Measurements from ENCODE around the gene TEX51.

The TEX51 gene

GRCh38 chr2:126894585-126895182 lies 4.0 kb upstream of the TEX51 start:
- H3K27ac Mint-ChIP-seq = no peak overlapping the region
- H3K4me3 Mint-ChIP-seq = no peak overlapping the region
- peaks cover 3% of the 10 kb centered on the region for H3K9me3 Mint-ChIP-seq
- no peaks in the 10 kb centered on the region for H3K36me3 Mint-ChIP-seq
- no peaks in the 10 kb centered on the region for H3K4me1 Mint-ChIP-seq
- ATAC-seq = no peak
- H3K27me3 Mint-ChIP-seq = peaks cover 41% of the 10 kb centered on the region

- Mint-ChIP-seq H3K9me3 (peaks cover 3% of the 10 kb centered on the region), H3K27me3 (peaks cover 41% of the 10 kb centered on the region), H3K4me1 (no peaks in the 10 kb centered on the region), H3K36me3 (no peaks in the 10 kb centered on the region), H3K4me3 (no peak overlapping the region), H3K27ac (no peak overlapping the region)
- ATAC-seq = no peak
Observed at GRCh38 chr2:126895336-126895735, 3.4 kb upstream of the TEX51 start.

- no peaks in the 10 kb centered on the region for H3K4me1 Mint-ChIP-seq
- H3K27me3 Mint-ChIP-seq = peaks cover 41% of the 10 kb centered on the region
- no peak for ATAC-seq
- no peak overlapping the region for H3K27ac Mint-ChIP-seq
- peaks cover 3% of the 10 kb centered on the region for H3K9me3 Mint-ChIP-seq
- H3K36me3 Mint-ChIP-seq = no peaks in the 10 kb centered on the region
- H3K4me3 Mint-ChIP-seq = no peak overlapping the region
Observed at GRCh38 chr2:126896471-126896870, 2.2 kb upstream of the TEX51 start.

- ATAC-seq = no peak
- H3K27ac Mint-ChIP-seq = no peak overlapping the region
- H3K36me3 Mint-ChIP-seq = no peaks in the 10 kb centered on the region
- no peak overlapping the region for H3K4me3 Mint-ChIP-seq
- H3K27me3 Mint-ChIP-seq = peaks cover 61% of the 10 kb centered on the region
- no peaks in the 10 kb centered on the region for H3K4me1 Mint-ChIP-seq
- H3K9me3 Mint-ChIP-seq = peaks cover 3% of the 10 kb centered on the region
Observed at GRCh38 chr2:126899616-126900185, 1.0 kb downstream of the TEX51 start.

GRCh38 chr2:126900646-126901319 lies 2.1 kb downstream of the TEX51 start:
- H3K27me3 Mint-ChIP-seq = peaks cover 61% of the 10 kb centered on the region
- ATAC-seq = no peak
- H3K36me3 Mint-ChIP-seq = no peaks in the 10 kb centered on the region
- H3K9me3 Mint-ChIP-seq = peaks cover 5% of the 10 kb centered on the region
- H3K4me3 Mint-ChIP-seq = no peak overlapping the region
- H3K27ac Mint-ChIP-seq = no peak overlapping the region
- H3K4me1 Mint-ChIP-seq = peaks cover 4% of the 10 kb centered on the region

GRCh38 chr2:126901459-126901858 lies 2.8 kb downstream of the TEX51 start:
- H3K36me3 Mint-ChIP-seq = no peaks in the 10 kb centered on the region
- peaks cover 61% of the 10 kb centered on the region for H3K27me3 Mint-ChIP-seq
- H3K27ac Mint-ChIP-seq = no peak overlapping the region
- no peak overlapping the region for H3K4me3 Mint-ChIP-seq
- H3K9me3 Mint-ChIP-seq = peaks cover 5% of the 10 kb centered on the region
- ATAC-seq = no peak
- peaks cover 10% of the 10 kb centered on the region for H3K4me1 Mint-ChIP-seq

- Mint-ChIP-seq H3K36me3 (no peaks in the 10 kb centered on the region), H3K27ac (no peak overlapping the region)
- ATAC-seq = no peak
Observed at GRCh38 chr2:126902152-126902835, 3.6 kb downstream of the TEX51 start.

GRCh38 chr2:126902859-126903258 lies 4.2 kb downstream of the TEX51 start:
- no peaks in the 10 kb centered on the region for H3K36me3 Mint-ChIP-seq
- peaks cover 64% of the 10 kb centered on the region for H3K27me3 Mint-ChIP-seq
- H3K27ac Mint-ChIP-seq = no peak overlapping the region
- ATAC-seq = no peak
- no peak overlapping the region for H3K4me3 Mint-ChIP-seq
- H3K4me1 Mint-ChIP-seq = peaks cover 10% of the 10 kb centered on the region
- peaks cover 4% of the 10 kb centered on the region for H3K9me3 Mint-ChIP-seq

More at GRCh38 chr2:126902152-126902835, 3.6 kb downstream of the TEX51 start:
- H3K4me1 Mint-ChIP-seq = peaks cover 10% of the 10 kb centered on the region
- H3K4me3 Mint-ChIP-seq = no peak overlapping the region
- H3K9me3 Mint-ChIP-seq = peaks cover 5% of the 10 kb centered on the region
- H3K27me3 Mint-ChIP-seq = peaks cover 64% of the 10 kb centered on the region

GRCh38 chr2:126905991-126906390 lies 7.3 kb downstream of the TEX51 start:
- Mint-ChIP-seq H3K4me3 (no peak overlapping the region), H3K27ac (no peak overlapping the region), H3K36me3 (no peaks in the 10 kb centered on the region), H3K27me3 (peaks cover 59% of the 10 kb centered on the region), H3K4me1 (peaks cover 10% of the 10 kb centered on the region), H3K9me3 (peaks cover 2% of the 10 kb centered on the region)
- ATAC-seq = no peak

- H3K27ac Mint-ChIP-seq = no peak overlapping the region
- H3K27me3 Mint-ChIP-seq = peaks cover 52% of the 10 kb centered on the region
- no peak overlapping the region for H3K4me3 Mint-ChIP-seq
- H3K36me3 Mint-ChIP-seq = no peaks in the 10 kb centered on the region
- no peak for ATAC-seq
- peaks cover 10% of the 10 kb centered on the region for H3K4me1 Mint-ChIP-seq
- H3K9me3 Mint-ChIP-seq = peaks cover 2% of the 10 kb centered on the region
Observed at GRCh38 chr2:126906781-126907180, 8.1 kb downstream of the TEX51 start.

- ATAC-seq = no peak
- Mint-ChIP-seq H3K36me3 (no peaks in the 10 kb centered on the region), H3K4me1 (peaks cover 10% of the 10 kb centered on the region), H3K27ac (no peak overlapping the region), H3K4me3 (no peak overlapping the region), H3K27me3 (peaks cover 43% of the 10 kb centered on the region), H3K9me3 (peaks cover 2% of the 10 kb centered on the region)
Observed at GRCh38 chr2:126907671-126908070, 9.0 kb downstream of the TEX51 start.

- H3K4me1 Mint-ChIP-seq = peaks cover 10% of the 10 kb centered on the region
- no peaks in the 10 kb centered on the region for H3K36me3 Mint-ChIP-seq
- ATAC-seq = no peak
Observed at GRCh38 chr2:126908721-126909177, 10.1 kb downstream of the TEX51 start.

GRCh38 chr2:126909366-126909765 lies 10.7 kb downstream of the TEX51 start:
- Mint-ChIP-seq H3K9me3 (peaks cover 2% of the 10 kb centered on the region), H3K36me3 (no peaks in the 10 kb centered on the region), H3K4me1 (peaks cover 10% of the 10 kb centered on the region), H3K27me3 (peaks cover 32% of the 10 kb centered on the region), H3K4me3 (no peak overlapping the region), H3K27ac (no peak overlapping the region)
- ATAC-seq = no peak

More at GRCh38 chr2:126908721-126909177, 10.1 kb downstream of the TEX51 start:
- H3K9me3 Mint-ChIP-seq = peaks cover 2% of the 10 kb centered on the region
- no peak overlapping the region for H3K4me3 Mint-ChIP-seq
- H3K27me3 Mint-ChIP-seq = peaks cover 32% of the 10 kb centered on the region
- no peak overlapping the region for H3K27ac Mint-ChIP-seq

GRCh38 chr2:126909781-126910180 lies 11.1 kb downstream of the TEX51 start:
- H3K9me3 Mint-ChIP-seq = peaks cover 2% of the 10 kb centered on the region

GRCh38 chr2:126910637-126911036 lies 11.9 kb downstream of the TEX51 start:
- no peak overlapping the region for H3K27ac Mint-ChIP-seq

More at GRCh38 chr2:126909781-126910180, 11.1 kb downstream of the TEX51 start:
- no peaks in the 10 kb centered on the region for H3K36me3 Mint-ChIP-seq
- no peak overlapping the region for H3K27ac Mint-ChIP-seq
- no peak for ATAC-seq
- H3K27me3 Mint-ChIP-seq = peaks cover 32% of the 10 kb centered on the region
- no peak overlapping the region for H3K4me3 Mint-ChIP-seq
- peaks cover 10% of the 10 kb centered on the region for H3K4me1 Mint-ChIP-seq

More at GRCh38 chr2:126910637-126911036, 11.9 kb downstream of the TEX51 start:
- no peak overlapping the region for H3K4me3 Mint-ChIP-seq
- no peaks in the 10 kb centered on the region for H3K36me3 Mint-ChIP-seq
- H3K4me1 Mint-ChIP-seq = peaks cover 7% of the 10 kb centered on the region
- H3K9me3 Mint-ChIP-seq = peaks cover under 1% of the 10 kb centered on the region
- H3K27me3 Mint-ChIP-seq = peaks cover 32% of the 10 kb centered on the region
- no peak for ATAC-seq

Measured in stimulated activated memory B cell treated with anti-CD40 and anti-IgM and Interleukin-4, amounts not matched to agents 10 μg/mL and 1 μg/mL and 100 μg/mL, for 72 hours (primary cell).